Measurements from ENCODE around the gene CCNI. TPM values are rescaled to one million over a fixed set of nuclear protein-coding genes. Genes with fewer than 3 reads are reported as not detected.

CCNI gene
- total RNA-seq, 1 experiment from 2014 or later = 213 TPM

GRCh38 chr4:77093401-77093800, 17.6 kb upstream of the CCNI start:
- Mint-ChIP-seq H3K4me1 (peaks cover 4% of the 10 kb centered on the region), H3K4me3 (no peak overlapping the region), H3K27ac (no peak overlapping the region), H3K27me3 (ENCODE audit: low read depth) (no peaks in the 10 kb centered on the region), H3K36me3 (no peaks in the 10 kb centered on the region), H3K9me3 (no peaks in the 10 kb centered on the region)
- ATAC-seq (no peak), DNase-seq (ENCODE audit: low spot score) (no peak)
- ChIA-PET CTCF (interaction anchor here (1.1 kb wide), 1 partner anchor 110 kb away, joined by 5 read pairs; no protein-coding TSS in a partner anchor), POLR2A (no interaction called here)
- TF ChIP-seq USF2 (CRISPR knock-in tag; IDR thresholded peaks at IDR 0.05) (no peak), ZNF425 (CRISPR knock-in tag; conservative IDR thresholded peaks at IDR 0.05) (no peak), ZNF317 (CRISPR knock-in tag; IDR thresholded peaks at IDR 0.05; ENCODE audit: borderline replicate concordance, low read depth) (no peak), OVOL2 (CRISPR knock-in tag; IDR thresholded peaks at IDR 0.05; ENCODE audit: borderline replicate concordance) (no peak), ZBTB21 (CRISPR knock-in tag; IDR thresholded peaks at IDR 0.05; ENCODE audit: borderline replicate concordance) (no peak)

- Mint-ChIP-seq H3K9me3 (no peaks in the 10 kb centered on the region), H3K27ac (no peak overlapping the region), H3K4me1 (peaks cover 4% of the 10 kb centered on the region), H3K27me3 (ENCODE audit: low read depth) (no peaks in the 10 kb centered on the region), H3K36me3 (no peaks in the 10 kb centered on the region), H3K4me3 (no peak overlapping the region)
- TF ChIP-seq ZNF121 (CRISPR knock-in tag; IDR thresholded peaks at IDR 0.05) = no peak
- TF ChIP-seq EMX1 (CRISPR knock-in tag; IDR thresholded peaks at IDR 0.05) = no peak
- no peak for TF ChIP-seq NR2C2 (CRISPR knock-in tag; IDR thresholded peaks at IDR 0.05)
- TF ChIP-seq ZNF219 (CRISPR knock-in tag; IDR thresholded peaks at IDR 0.05; ENCODE audit: borderline replicate concordance) = no peak
- no peak for TF ChIP-seq TCF7 (CRISPR knock-in tag; IDR thresholded peaks at IDR 0.05; ENCODE audit: low read depth)
- no peak for TF ChIP-seq AR (CRISPR knock-in tag; IDR thresholded peaks at IDR 0.05)
- ATAC-seq (no peak), DNase-seq (ENCODE audit: low spot score) (no peak)
- ChIA-PET CTCF (interaction anchor here (1.0 to 1.1 kb wide), 2 partner anchors 48 to 110 kb away, joined by 3 to 5 read pairs; no protein-coding TSS in a partner anchor), POLR2A (no interaction called here)
These were observed 17.2 kb upstream of the CCNI start for GRCh38 chr4:77092975-77093374.

GRCh38 chr4:77089866-77090265, 14.1 kb upstream of the CCNI start:
- ATAC-seq = no peak
- Mint-ChIP-seq H3K4me1 (no peaks in the 10 kb centered on the region), H3K4me3 (no peak overlapping the region), H3K27ac (no peak overlapping the region), H3K9me3 (0 out of 2 replicates have a peak, but pooled peaks cover 4% of the 10 kb centered on the region), H3K36me3 (no peaks in the 10 kb centered on the region), H3K27me3 (ENCODE audit: low read depth) (0 out of 2 replicates have a peak, but pooled peaks cover 2% of the 10 kb centered on the region)
- no peak for TF ChIP-seq E2F4 (CRISPR knock-in tag; IDR thresholded peaks at IDR 0.05; ENCODE audit: borderline replicate concordance, low read depth)
- no peak for TF ChIP-seq ZBTB43 (CRISPR knock-in tag; IDR thresholded peaks at IDR 0.05)
- no peak for TF ChIP-seq ESRRA (CRISPR knock-in tag; IDR thresholded peaks at IDR 0.05; ENCODE audit: borderline replicate concordance)
- no peak for TF ChIP-seq ERG (CRISPR knock-in tag; IDR thresholded peaks at IDR 0.05)
- no peak for TF ChIP-seq MLX (CRISPR knock-in tag; IDR thresholded peaks at IDR 0.05)
- no peak for TF ChIP-seq CDX4 (CRISPR knock-in tag; IDR thresholded peaks at IDR 0.05; ENCODE audit: borderline replicate concordance)
- TF ChIP-seq CREM (CRISPR knock-in tag; IDR thresholded peaks at IDR 0.05) = no peak
- TF ChIP-seq FOXP1 (CRISPR knock-in tag; IDR thresholded peaks at IDR 0.05; ENCODE audit: borderline replicate concordance) = no peak
- TF ChIP-seq MAX (CRISPR knock-in tag; IDR thresholded peaks at IDR 0.05) = no peak
- ChIA-PET POLR2A (no interaction called here), CTCF (interaction anchor here (1.6 to 2.5 kb wide), 2 partner anchors 37 to 114 kb away, joined by 4 to 10 read pairs; no protein-coding TSS in a partner anchor)
- DNase-seq (ENCODE audit: low spot score) = no peak
